SK-N-SH treated with all-trans-retinoic acid at 6 μM for 48 hours (cell line): ENCODE results near the gene JOSD1.

Experiments used
- ATAC-seq: fragments of 200-7000 bp; cut with Tn5 transposase; 3 replicates; pipeline ENCODE4 v1.9.1; 2020; ENCODE audit warnings: mild to moderate bottlenecking, moderate library complexity
- ARNTL ChIP-seq: fragments of 450-650 bp; formaldehyde crosslinking; IDR thresholded peaks from 2 replicates; pipeline ENCODE4 v1.5.0; 2020; ENCODE audit warnings: low read depth, mild to moderate bottlenecking, moderate library complexity, borderline replicate concordance
- BACH2 ChIP-seq: fragments of 250-450 bp; sonication (Bioruptor Pico); IDR thresholded peaks from 2 replicates; pipeline ENCODE4 v1.9.0; 2021; ENCODE audit warnings: mild to moderate bottlenecking, borderline replicate concordance
- CREB5 ChIP-seq: fragments of 250-450 bp; sonication (Bioruptor Pico); IDR thresholded peaks from 2 replicates; pipeline ENCODE4 v1.5.1; 2020; ENCODE audit warnings: low read depth, mild to moderate bottlenecking, moderate library complexity
- CSDC2 ChIP-seq: fragments of 250-450 bp; sonication (Bioruptor Pico); IDR thresholded peaks from 2 replicates; pipeline ENCODE4 v1.5.0; 2020; ENCODE audit warnings: mild to moderate bottlenecking, moderate library complexity
- CSRNP3 ChIP-seq: fragments of 250-450 bp; sonication (Bioruptor Pico); IDR thresholded peaks from 2 replicates; pipeline ENCODE4 v1.5.1; 2021; ENCODE audit warnings: mild to moderate bottlenecking, moderate library complexity
- ESRRG ChIP-seq: fragments of 250-450 bp; sonication (Bioruptor Pico); IDR thresholded peaks from 2 replicates; pipeline ENCODE4 v1.6.1; 2021; ENCODE audit warnings: mild to moderate bottlenecking
- GLIS3 ChIP-seq: fragments of 250-450 bp; sonication (Bioruptor Pico); IDR thresholded peaks from 2 replicates; pipeline ENCODE4 v1.5.0; 2020; ENCODE audit warnings: mild to moderate bottlenecking, moderate library complexity
- ISL1 ChIP-seq: fragments of 250-450 bp; sonication (Bioruptor Pico); IDR thresholded peaks from 2 replicates; pipeline ENCODE4 v2.1.2; 2022; ENCODE audit warnings: mild to moderate bottlenecking, moderate library complexity
- OSR1 ChIP-seq: fragments of 250-450 bp; sonication (Bioruptor Pico); IDR thresholded peaks from 2 replicates; pipeline ENCODE4 v1.8.0; 2022; ENCODE audit warnings: moderate library complexity, mild to moderate bottlenecking, inconsistent platforms
- PATZ1 ChIP-seq: fragments of 250-450 bp; sonication (Bioruptor Pico); IDR thresholded peaks from 2 replicates; pipeline ENCODE4 v1.8.0; 2020; ENCODE audit warnings: mild to moderate bottlenecking, moderate library complexity, borderline replicate concordance
- PPARA ChIP-seq: fragments of 250-450 bp; sonication (Bioruptor Pico); IDR thresholded peaks from 2 replicates; pipeline ENCODE4 v1.5.0; 2020; ENCODE audit warnings: mild to moderate bottlenecking, borderline replicate concordance
- RARB ChIP-seq: fragments of 250-450 bp; sonication (Bioruptor Pico); IDR thresholded peaks from 2 replicates; pipeline ENCODE4 v1.8.0; 2021; ENCODE audit warnings: mild to moderate bottlenecking, moderate library complexity
- SNAI2 ChIP-seq: fragments of 250-450 bp; sonication (Bioruptor Pico); IDR thresholded peaks from 2 replicates; pipeline ENCODE4 v1.5.0; 2020; ENCODE audit warnings: mild to moderate bottlenecking, moderate library complexity
- TCF4 ChIP-seq: fragments of 250-450 bp; sonication (Bioruptor Pico); IDR thresholded peaks from 2 replicates; pipeline ENCODE4 v1.8.0; 2021; ENCODE audit warnings: mild to moderate bottlenecking, moderate library complexity, borderline replicate concordance
- TOX ChIP-seq: fragments of 250-450 bp; sonication (Bioruptor Pico); IDR thresholded peaks from 2 replicates; pipeline ENCODE4 v1.8.0; 2021; ENCODE audit warnings: mild to moderate bottlenecking, moderate library complexity, borderline replicate concordance
- TSHZ2 ChIP-seq: fragments of 250-450 bp; sonication (Bioruptor Pico); IDR thresholded peaks from 2 replicates; pipeline ENCODE4 v1.5.0; 2020; ENCODE audit warnings: mild to moderate bottlenecking, moderate library complexity
- ZC3H10 ChIP-seq: fragments of 250-450 bp; sonication (Bioruptor Pico); IDR thresholded peaks from 2 replicates; pipeline ENCODE4 v1.5.1; 2021; ENCODE audit warnings: mild to moderate bottlenecking, moderate library complexity
- ZFP3 ChIP-seq: fragments of 250-450 bp; sonication (Bioruptor Pico); IDR thresholded peaks from 2 replicates; pipeline ENCODE4 v1.5.0; 2020; ENCODE audit warnings: mild to moderate bottlenecking, moderate library complexity
- ZFP30 ChIP-seq: fragments of 450-650 bp; formaldehyde crosslinking; IDR thresholded peaks from 2 replicates; pipeline ENCODE4 v1.5.0; 2022; ENCODE audit warnings: mild to moderate bottlenecking, moderate library complexity
- ZNF565 ChIP-seq: fragments of 450-650 bp; formaldehyde crosslinking; conservative IDR thresholded peaks from 2 replicates; pipeline ENCODE4 v1.5.0; 2020; ENCODE audit warnings: low read depth, mild to moderate bottlenecking, moderate library complexity
- ZNF8 ChIP-seq: fragments of 450-650 bp; formaldehyde crosslinking; IDR thresholded peaks from 2 replicates; pipeline ENCODE4 v1.5.0; 2020; ENCODE audit warnings: mild to moderate bottlenecking, moderate library complexity

Gene JOSD1

GRCh38 chr22:38705235-38706100 is 4.7 kb upstream of the JOSD1 start, which contains the start of gene GTPBP1:
GTPBP1 (plus strand) TSS chr22:38705944; CDS start chr22:38705956, 12 bp downstream.
- peak; percentile 92 for ATAC-seq
- TF ChIP-seq PPARA (no peak), ZFP30 (CRISPR knock-in tag) (no peak), SNAI2 (CRISPR knock-in tag) (no peak), ARNTL (no peak), CREB5 (CRISPR knock-in tag) (no peak), TCF4 (CRISPR knock-in tag) (no peak), CSDC2 (no peak), ZNF565 (no peak), ESRRG (CRISPR knock-in tag) (no peak), TOX (no peak), ZNF8 (CRISPR knock-in tag) (no peak), RARB (CRISPR knock-in tag) (no peak), CSRNP3 (CRISPR knock-in tag) (no peak)
- TF ChIP-seq, all 23 proteins: peak for 0

GRCh38 chr22:38704654-38705234 is 4.0 kb upstream of the JOSD1 start:
- TF ChIP-seq TCF4 (CRISPR knock-in tag) (no peak), OSR1 (CRISPR knock-in tag) (no peak), ISL1 (no peak), TOX (no peak), RARB (CRISPR knock-in tag) (no peak), ZFP30 (CRISPR knock-in tag) (no peak), ARNTL (no peak), SNAI2 (CRISPR knock-in tag) (no peak), PPARA (no peak), GLIS3 (CRISPR knock-in tag) (no peak), CSDC2 (no peak), CREB5 (CRISPR knock-in tag) (no peak), BACH2 (CRISPR knock-in tag) (no peak), PATZ1 (CRISPR knock-in tag) (no peak), ZC3H10 (no peak)
- no peak for ATAC-seq

GRCh38 chr22:38700270-38700788 is 414 bp downstream of the JOSD1 start:
- ATAC-seq: peak; percentile 21
- TF ChIP-seq ISL1 (no peak), ZNF8 (CRISPR knock-in tag) (no peak), ZNF565 (no peak), ZFP3 (CRISPR knock-in tag) (no peak), ARNTL (no peak), ZFP30 (CRISPR knock-in tag) (no peak), CSRNP3 (CRISPR knock-in tag) (no peak), PATZ1 (CRISPR knock-in tag) (no peak), ESRRG (CRISPR knock-in tag) (no peak), OSR1 (CRISPR knock-in tag) (no peak), TCF4 (CRISPR knock-in tag) (no peak), ZC3H10 (no peak), TSHZ2 (CRISPR knock-in tag) (no peak), BACH2 (CRISPR knock-in tag) (no peak)
